Measurements from ENCODE around the gene MKNK2. TPM values are rescaled to one million over a fixed set of nuclear protein-coding genes. Genes with fewer than 3 reads are reported as not detected.
"Not testable (repeated sequence)": the region's sequence is repeated elsewhere in the genome, so short reads cannot be mapped to it uniquely, and the experiment has no call there.

The MKNK2 gene
- total RNA-seq, 1 experiment from 2014 or later, result 96.8 TPM

- H3K9ac ChIP-seq (ENCODE audit: low read length), result no peak overlapping the region
- DNase-seq, result no peak
- BruUV-seq (replicated peaks), result no TSS peak
- H3K4me2 ChIP-seq (ENCODE audit: low read length), result no peak overlapping the region
- H3K27me3 ChIP-seq (ENCODE audit: low read length), result no peaks in the 10 kb centered on the region
- no peaks in the 10 kb centered on the region for H4K20me1 ChIP-seq (ENCODE audit: low read length)
- H3K9me2 ChIP-seq (replicated peaks; ENCODE audit: low read length), result no peaks in the 10 kb centered on the region
- ATAC-seq, result no peak
- no peaks in the 10 kb centered on the region for H3F3A ChIP-seq (ENCODE audit: low read length, unreplicated experiment)
- H3K27ac ChIP-seq (ENCODE audit: low read length), result no peak overlapping the region
- ChIA-PET POLR2A (ENCODE audit: unreplicated experiment) (no interaction called here), CTCF (no interaction called here)
- H2AFZ ChIP-seq (ENCODE audit: low read length), result no peak overlapping the region
- H3K9me3 ChIP-seq (ENCODE audit: low read length), result no peaks in the 10 kb centered on the region
- intact Hi-C loops (cut with micrococcal nuclease), result no loop called here
- no peaks in the 10 kb centered on the region for H3K4me1 ChIP-seq (ENCODE audit: insufficient read depth, low read length)
- H3K4me3 ChIP-seq (ENCODE audit: low read length), result no peak overlapping the region
- no peaks in the 10 kb centered on the region for H3K79me2 ChIP-seq (ENCODE audit: low read length)
- peaks cover 5% of the 10 kb centered on the region for H3K36me3 ChIP-seq (ENCODE audit: low read depth, low read length)
- TF ChIP-seq EZH2 (IDR thresholded peaks at IDR 0.05; ENCODE audit: low read length, unreplicated experiment) (no peak), EZH2phosphoT487 (IDR thresholded peaks at IDR 0.05; ENCODE audit: borderline replicate concordance, low read length) (no peak), CTCF (conservative IDR thresholded peaks at IDR 0.05; ENCODE audit: low read depth, low read length) (no peak)
These were observed 61.4 kb downstream of the MKNK2 start for GRCh38 chr19:1989513-1990229.

DNA sequence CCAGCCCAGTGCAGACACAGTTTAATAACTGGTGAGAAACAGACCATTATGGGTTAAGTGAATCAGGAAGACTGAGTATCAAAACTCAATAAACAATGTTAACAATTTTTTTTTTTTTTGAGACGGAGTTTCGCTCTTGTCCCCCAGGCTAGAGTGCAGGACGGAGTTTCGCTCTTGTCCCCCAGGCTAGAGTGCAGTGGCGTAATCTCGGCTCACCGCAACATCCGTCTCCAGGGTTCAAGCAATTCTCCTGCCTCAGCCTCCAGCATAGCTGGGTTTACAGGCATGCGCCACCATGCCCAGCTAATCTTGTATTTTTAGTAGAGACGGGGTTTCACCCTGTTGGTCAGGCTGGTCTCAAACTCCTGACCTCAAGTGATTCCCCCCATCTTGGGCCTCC is 62.6 kb downstream of the MKNK2 start:
- H3F3A ChIP-seq (ENCODE audit: low read length, unreplicated experiment); H4K20me1 ChIP-seq (ENCODE audit: low read length); H2AFZ ChIP-seq (ENCODE audit: low read length); H3K4me3 ChIP-seq (ENCODE audit: low read length); intact Hi-C loops (cut with micrococcal nuclease); DNase-seq; H3K79me2 ChIP-seq (ENCODE audit: low read length); BruUV-seq (replicated peaks); H3K9me2 ChIP-seq (replicated peaks; ENCODE audit: low read length); H3K9me3 ChIP-seq (ENCODE audit: low read length); CTCF ChIA-PET; H3K4me2 ChIP-seq (ENCODE audit: low read length); H3K27ac ChIP-seq (ENCODE audit: low read length); POLR2A ChIA-PET (ENCODE audit: unreplicated experiment); H3K4me1 ChIP-seq (ENCODE audit: insufficient read depth, low read length); H3K27me3 ChIP-seq (ENCODE audit: low read length); H3K9ac ChIP-seq (ENCODE audit: low read length); ATAC-seq; H3K36me3 ChIP-seq (ENCODE audit: low read depth, low read length): not testable (repeated sequence)

Other genes starting within 250 kb of the MKNK2 start
- 3.9 and 4.2 TPM in 2 replicates for gene ATP8B3, start 239.0 kb downstream of the MKNK2 start, total RNA-seq (2014; rRNA removed)
- gene REXO1, start 202.8 kb downstream of the MKNK2 start, total RNA-seq (2014; rRNA removed), result 21.4 and 24.3 TPM in 2 replicates
- gene KLF16, start 187.7 kb downstream of the MKNK2 start, total RNA-seq (2014; rRNA removed), result 15.1 and 20.9 TPM in 2 replicates
- gene ABHD17A, start 165.7 kb downstream of the MKNK2 start, total RNA-seq (2014; rRNA removed), result 101 and 102 TPM in 2 replicates
- 8.4 and 10.3 TPM in 2 replicates for gene ADAT3, start 145.8 kb downstream of the MKNK2 start, total RNA-seq (2014; rRNA removed)
- gene SCAMP4, start 145.8 kb downstream of the MKNK2 start, total RNA-seq (2014; rRNA removed), result 61.5 and 73.7 TPM in 2 replicates
- gene CSNK1G2, start 110.1 kb downstream of the MKNK2 start, total RNA-seq (2014; rRNA removed), result 83.6 and 106 TPM in 2 replicates
- 72.0 and 94.0 TPM in 2 replicates for gene BTBD2, start 35.5 kb downstream of the MKNK2 start, total RNA-seq (2014; rRNA removed)
- gene MOB3A, start 45.1 kb upstream of the MKNK2 start, total RNA-seq (2014; rRNA removed), result 15.1 and 24.8 TPM in 2 replicates
- gene IZUMO4, start 45.7 kb upstream of the MKNK2 start, total RNA-seq (2014; rRNA removed), result 1.0 and 3.6 TPM in 2 replicates
- gene AP3D1, start 100.3 kb upstream of the MKNK2 start, total RNA-seq (2014; rRNA removed), result 103 and 142 TPM in 2 replicates
- gene DOT1L, start 112.7 kb upstream of the MKNK2 start, total RNA-seq (2014; rRNA removed), result 11.4 and 19.7 TPM in 2 replicates
- gene PLEKHJ1, start 185.1 kb upstream of the MKNK2 start, total RNA-seq (2014; rRNA removed), result 94.8 and 108 TPM in 2 replicates
- gene SF3A2, start 185.6 kb upstream of the MKNK2 start, total RNA-seq (2014; rRNA removed), result 33.8 and 55.5 TPM in 2 replicates
- gene AMH, start 198.1 kb upstream of the MKNK2 start, total RNA-seq (2014; rRNA removed), result 6.0 and 7.7 TPM in 2 replicates
- gene JSRP1, start 205.2 kb upstream of the MKNK2 start, total RNA-seq (2014; rRNA removed), result not detected in 2 replicates
- gene PEAK3, start 230.9 kb upstream of the MKNK2 start, total RNA-seq (2014; rRNA removed), result not detected in 2 replicates